ENCODE results near the gene TNFRSF18. TPM values are rescaled to one million over a fixed set of nuclear protein-coding genes. Genes with fewer than 3 reads are reported as not detected.

Gene TNFRSF18
- total RNA-seq, 1 experiment from 2014 or later = not detected

- in situ Hi-C loops (cut with HindIII; ENCODE audit: low sequenced_read_pairs) = no loop called here
- no peak for DNase-seq (ENCODE audit: low spot score)
Observed at GRCh38 chr1:1160281-1160930, 46.0 kb downstream of the TNFRSF18 start.

- in situ Hi-C loops (cut with HindIII; ENCODE audit: low sequenced_read_pairs) = no loop called here
- peak; percentile 18 for DNase-seq (ENCODE audit: low spot score)
Observed at GRCh38 chr1:1157914-1158710, 48.3 kb downstream of the TNFRSF18 start.

GRCh38 chr1:1157426-1157913, 48.9 kb downstream of the TNFRSF18 start:
- in situ Hi-C loops (cut with HindIII; ENCODE audit: low sequenced_read_pairs) = no loop called here

GRCh38 chr1:1157033-1157365, 49.4 kb downstream of the TNFRSF18 start:
- DNase-seq (ENCODE audit: low spot score) = no peak
- in situ Hi-C loops (cut with HindIII; ENCODE audit: low sequenced_read_pairs) = no loop called here

More at GRCh38 chr1:1157426-1157913, 48.9 kb downstream of the TNFRSF18 start:
- DNase-seq (ENCODE audit: low spot score) = peak; percentile 62

GRCh38 chr1:1156140-1157032, 50.0 kb downstream of the TNFRSF18 start:
- DNase-seq (ENCODE audit: low spot score) = no peak
- in situ Hi-C loops (cut with HindIII; ENCODE audit: low sequenced_read_pairs) = no loop called here

- DNase-seq (ENCODE audit: low spot score) = no peak
- in situ Hi-C loops (cut with HindIII; ENCODE audit: low sequenced_read_pairs) = no loop called here
Observed at GRCh38 chr1:1155258-1155657, 51.1 kb downstream of the TNFRSF18 start.

GRCh38 chr1:1153874-1154273, 52.5 kb downstream of the TNFRSF18 start:
- DNase-seq (ENCODE audit: low spot score) = no peak
- in situ Hi-C loops (cut with HindIII; ENCODE audit: low sequenced_read_pairs) = no loop called here

Other genes starting within 250 kb of the TNFRSF18 start
- gene NOC2L, start 247.3 kb downstream of the TNFRSF18 start, total RNA-seq (2014; rRNA removed; shearing (Covaris generic)) = 193 and 221 TPM in 2 replicates
- gene KLHL17, start 246.0 kb downstream of the TNFRSF18 start, total RNA-seq (2014; rRNA removed; shearing (Covaris generic)) = 23.3 and 25.4 TPM in 2 replicates
- gene PLEKHN1, start 240.1 kb downstream of the TNFRSF18 start, total RNA-seq (2014; rRNA removed; shearing (Covaris generic)) = 4.3 and 5.5 TPM in 2 replicates
- gene PERM1, start 224.5 kb downstream of the TNFRSF18 start, total RNA-seq (2014; rRNA removed; shearing (Covaris generic)) = 0.17 TPM in 1 of 2 replicates, not detected in the other
- 27.5 and 66.5 TPM in 2 replicates for gene HES4, start 206.5 kb downstream of the TNFRSF18 start, total RNA-seq (2014; rRNA removed; shearing (Covaris generic))
- gene ISG15, start 193.1 kb downstream of the TNFRSF18 start, total RNA-seq (2014; rRNA removed; shearing (Covaris generic)) = 213 and 304 TPM in 2 replicates
- 103 and 106 TPM in 2 replicates for gene AGRN, start 186.5 kb downstream of the TNFRSF18 start, total RNA-seq (2014; rRNA removed; shearing (Covaris generic))
- 3.5 and 4.3 TPM in 2 replicates for gene RNF223, start 132.3 kb downstream of the TNFRSF18 start, total RNA-seq (2014; rRNA removed; shearing (Covaris generic))
- gene C1orf159, start 90.5 kb downstream of the TNFRSF18 start, total RNA-seq (2014; rRNA removed; shearing (Covaris generic)) = 11.9 and 17.1 TPM in 2 replicates
- gene TTLL10, start 32.7 kb downstream of the TNFRSF18 start, total RNA-seq (2014; rRNA removed; shearing (Covaris generic)) = not detected in 2 replicates
- not detected in 2 replicates for gene TNFRSF4, start 7.6 kb upstream of the TNFRSF18 start, total RNA-seq (2014; rRNA removed; shearing (Covaris generic))
- 92.4 and 99.1 TPM in 2 replicates for gene SDF4, start 25.4 kb upstream of the TNFRSF18 start, total RNA-seq (2014; rRNA removed; shearing (Covaris generic))
- gene B3GALT6, start 25.6 kb upstream of the TNFRSF18 start, total RNA-seq (2014; rRNA removed; shearing (Covaris generic)) = 38.4 and 44.3 TPM in 2 replicates
- gene C1QTNF12, start 40.1 kb upstream of the TNFRSF18 start, total RNA-seq (2014; rRNA removed; shearing (Covaris generic)) = 5.1 and 13.3 TPM in 2 replicates
- gene UBE2J2, start 67.3 kb upstream of the TNFRSF18 start, total RNA-seq (2014; rRNA removed; shearing (Covaris generic)) = 88.4 and 102 TPM in 2 replicates
- gene SCNN1D, start 73.8 kb upstream of the TNFRSF18 start, total RNA-seq (2014; rRNA removed; shearing (Covaris generic)) = 0.71 and 1.2 TPM in 2 replicates
- 23.6 and 33.8 TPM in 2 replicates for gene ACAP3, start 101.3 kb upstream of the TNFRSF18 start, total RNA-seq (2014; rRNA removed; shearing (Covaris generic))
- gene PUSL1, start 102.0 kb upstream of the TNFRSF18 start, total RNA-seq (2014; rRNA removed; shearing (Covaris generic)) = 66.7 and 84.9 TPM in 2 replicates
- 107 and 109 TPM in 2 replicates for gene INTS11, start 118.1 kb upstream of the TNFRSF18 start, total RNA-seq (2014; rRNA removed; shearing (Covaris generic))
- gene CPTP, start 118.2 kb upstream of the TNFRSF18 start, total RNA-seq (2014; rRNA removed; shearing (Covaris generic)) = 22.5 and 23.5 TPM in 2 replicates
- gene TAS1R3, start 124.7 kb upstream of the TNFRSF18 start, total RNA-seq (2014; rRNA removed; shearing (Covaris generic)) = 0.14 TPM in 1 of 2 replicates, not detected in the other
- gene DVL1, start 142.8 kb upstream of the TNFRSF18 start, total RNA-seq (2014; rRNA removed; shearing (Covaris generic)) = 66.4 and 70.2 TPM in 2 replicates
- 23.0 and 26.7 TPM in 2 replicates for gene MXRA8, start 152.0 kb upstream of the TNFRSF18 start, total RNA-seq (2014; rRNA removed; shearing (Covaris generic))
- gene AURKAIP1, start 168.6 kb upstream of the TNFRSF18 start, total RNA-seq (2014; rRNA removed; shearing (Covaris generic)) = 210 and 263 TPM in 2 replicates
- 79.4 and 105 TPM in 2 replicates for gene CCNL2, start 192.7 kb upstream of the TNFRSF18 start, total RNA-seq (2014; rRNA removed; shearing (Covaris generic))
- gene MRPL20, start 200.7 kb upstream of the TNFRSF18 start, total RNA-seq (2014; rRNA removed; shearing (Covaris generic)) = 60.9 and 75.0 TPM in 2 replicates
- 0.43 and 0.54 TPM in 2 replicates for gene ANKRD65, start 214.7 kb upstream of the TNFRSF18 start, total RNA-seq (2014; rRNA removed; shearing (Covaris generic))
- 20.3 and 26.8 TPM in 2 replicates for gene VWA1, start 229.1 kb upstream of the TNFRSF18 start, total RNA-seq (2014; rRNA removed; shearing (Covaris generic))
- 0.14 TPM in 1 of 2 replicates, not detected in the other for gene ATAD3C, start 243.1 kb upstream of the TNFRSF18 start, total RNA-seq (2014; rRNA removed; shearing (Covaris generic))